Hepatocyte (in vitro differentiated cells): ENCODE results near the gene SLC26A9. TPM values are rescaled to one million over a fixed set of nuclear protein-coding genes. Genes with fewer than 3 reads are reported as not detected.

Experiments used
- DNase-seq: peaks from one replicate; pipeline ENCODE4 v3.0.0-alpha.2; 2016; ENCODE audit warnings: low spot score
- H2AFZ ChIP-seq: fragments of 200-600 bp; sonication (generic); 2 replicates; pipeline ENCODE4 v1.6.0; 2016; ENCODE audit warnings: antibody characterized with exemption, mild to moderate bottlenecking
- H3K27ac ChIP-seq: fragments of 200-600 bp; sonication (generic); 2 replicates; pipeline ENCODE4 v1.5.1; 2016; ENCODE audit warnings: mild to moderate bottlenecking
- H3K27me3 ChIP-seq: fragments of 200-600 bp; sonication (generic); 2 replicates; pipeline ENCODE4 v1.6.1; 2016
- H3K36me3 ChIP-seq: fragments of 200-600 bp; sonication (generic); replicated peaks from 2 replicates; pipeline ENCODE4 v1.5.1; 2016; ENCODE audit warnings: low read depth; ENCODE audit not compliant: insufficient read depth
- H3K4me1 ChIP-seq: fragments of 200-600 bp; sonication (generic); 2 replicates; pipeline ENCODE4 v1.5.1; 2016; ENCODE audit warnings: mild to moderate bottlenecking, moderate library complexity; ENCODE audit not compliant: insufficient read depth
- H3K4me2 ChIP-seq: fragments of 200-600 bp; sonication (generic); 2 replicates; pipeline ENCODE4 v1.6.0; 2016
- H3K4me3 ChIP-seq: fragments of 200-600 bp; sonication (generic); 2 replicates; pipeline ENCODE4 v1.5.1; 2016; ENCODE audit warnings: mild to moderate bottlenecking
- H3K79me2 ChIP-seq: fragments of 200-600 bp; sonication (generic); 2 replicates; pipeline ENCODE4 v1.6.0; 2017; ENCODE audit warnings: mild to moderate bottlenecking
- H3K9me2 ChIP-seq: fragments of 200-600 bp; sonication (generic); replicated peaks from 2 replicates; pipeline ENCODE4 v1.6.0; 2017; ENCODE audit warnings: mild to moderate bottlenecking; ENCODE audit not compliant: insufficient read depth
- H3K9me3 ChIP-seq: fragments of 200-600 bp; sonication (generic); 2 replicates; pipeline ENCODE4 v1.5.1; 2016; ENCODE audit warnings: low read depth, mild to moderate bottlenecking
- H4K20me1 ChIP-seq: fragments of 200-600 bp; sonication (generic); 2 replicates; pipeline ENCODE4 v1.6.0; 2016; ENCODE audit warnings: mild to moderate bottlenecking; ENCODE audit not compliant: insufficient read depth, poor library complexity, severe bottlenecking
- CTCF ChIP-seq: fragments of 200-600 bp; sonication (generic); IDR thresholded peaks from 2 replicates; pipeline ENCODE4 v1.5.1; 2016; ENCODE audit warnings: antibody characterized with exemption, mild to moderate bottlenecking; ENCODE audit not compliant: poor library complexity
- EZH2 ChIP-seq: fragments of 200-600 bp; sonication (generic); IDR thresholded peaks from 2 replicates; pipeline ENCODE4 v1.6.1; 2016; ENCODE audit warnings: antibody characterized with exemption, mild to moderate bottlenecking, borderline replicate concordance
- EZH2phosphoT487 ChIP-seq: fragments of 200-600 bp; sonication (generic); IDR thresholded peaks from one replicate; pipeline ENCODE4 v1.6.1; 2018; ENCODE audit warnings: antibody characterized with exemption, mild to moderate bottlenecking, low read depth, moderate library complexity; ENCODE audit not compliant: unreplicated experiment, severe bottlenecking
- WGBS: methylation state at CpG from one replicate; pipeline ENCODE4 v1.1.6; 2016; ENCODE audit warnings: low lambda C conversion rate; ENCODE audit errors: missing lambda C conversion rate; 5-methylcytosine and 5-hydroxymethylcytosine counted together
- polyA plus RNA-seq: library from polyadenylated mRNA; unstranded; fragments of >200 nt; fragmentation: Nextera tagmentation; extraction: Ambion mirVana; gene quantifications from 2 replicates; pipeline ENCODE4 v1.2.1, GENCODE V29; 2016
- total RNA-seq: library from RNA; depleted of rRNA; stranded (reverse); fragments of >200 nt; gene quantifications from 2 replicates; pipeline ENCODE4 v1.2.3, GENCODE V29; 2014

SLC26A9 gene
- total and polyA plus RNA-seq, 2 experiments from 2014 or later: 0.13 to 0.63 TPM

- Histone ChIP-seq H2AFZ (no peak overlapping the region), H3K9me2 (no peaks in the 10 kb centered on the region), H3K9me3 (no peaks in the 10 kb centered on the region), H3K79me2 (no peaks in the 10 kb centered on the region), H3K36me3 (no peaks in the 10 kb centered on the region), H3K27ac (no peak overlapping the region), H3K4me1 (no peaks in the 10 kb centered on the region), H4K20me1 (no peaks in the 10 kb centered on the region), H3K4me2 (no peak overlapping the region), H3K4me3 (no peak overlapping the region), H3K27me3 (no peaks in the 10 kb centered on the region)
- no peak for DNase-seq
- no peak for TF ChIP-seq CTCF
- no peak for TF ChIP-seq EZH2phosphoT487
- 75% methylated on average over 7 of the region's 7 CpGs for WGBS
Measured at GRCh38 chr1:205920159-205920558, 23.1 kb downstream of the SLC26A9 start.

- Histone ChIP-seq H3K4me1 (peaks cover 4% of the 10 kb centered on the region), H3K27ac (no peak overlapping the region), H3K9me2 (no peaks in the 10 kb centered on the region), H3K27me3 (no peaks in the 10 kb centered on the region), H3K36me3 (no peaks in the 10 kb centered on the region), H2AFZ (no peak overlapping the region), H3K4me3 (no peak overlapping the region), H3K79me2 (no peaks in the 10 kb centered on the region), H3K4me2 (no peak overlapping the region), H4K20me1 (no peaks in the 10 kb centered on the region), H3K9me3 (no peaks in the 10 kb centered on the region)
- peak; percentile 87 for DNase-seq
- no peak for TF ChIP-seq EZH2phosphoT487
- no peak for TF ChIP-seq EZH2
- TF ChIP-seq CTCF: peak; percentile 85
- WGBS: 52% methylated on average over 8 of the region's 8 CpGs
Measured at GRCh38 chr1:205918955-205919746, 24.1 kb downstream of the SLC26A9 start.

- no peak overlapping the region for H3K4me3 ChIP-seq
- no peak overlapping the region for H3K4me2 ChIP-seq
- no peaks in the 10 kb centered on the region for H3K27me3 ChIP-seq
- H3K27ac ChIP-seq: no peak overlapping the region
- 86% methylated on average over 8 of the region's 8 CpGs for WGBS
- no peaks in the 10 kb centered on the region for H4K20me1 ChIP-seq
- no peaks in the 10 kb centered on the region for H3K9me3 ChIP-seq
- no peaks in the 10 kb centered on the region for H3K9me2 ChIP-seq
- no peak for TF ChIP-seq EZH2
- no peak for TF ChIP-seq EZH2phosphoT487
- no peak for TF ChIP-seq CTCF
- no peaks in the 10 kb centered on the region for H3K36me3 ChIP-seq
- peaks cover 15% of the 10 kb centered on the region for H3K4me1 ChIP-seq
- no peak overlapping the region for H2AFZ ChIP-seq
- no peak for DNase-seq
- no peaks in the 10 kb centered on the region for H3K79me2 ChIP-seq
Measured at GRCh38 chr1:205917466-205918238, 25.6 kb downstream of the SLC26A9 start.
